ENCODE data around the gene SHMT1. TPM values are rescaled to one million over a fixed set of nuclear protein-coding genes. Genes with fewer than 3 reads are reported as not detected.
A peak's percentile ranks its signal among the peaks of the same experiment; 100 is the strongest.
"Not testable (repeated sequence)": the region's sequence is repeated elsewhere in the genome, so short reads cannot be mapped to it uniquely, and the experiment has no call there.

The SHMT1 gene
- total and polyA plus RNA-seq, 2 of the 4 experiments (the other 2 are of a cell fraction): 7.5 to 8.1 TPM

DNA sequence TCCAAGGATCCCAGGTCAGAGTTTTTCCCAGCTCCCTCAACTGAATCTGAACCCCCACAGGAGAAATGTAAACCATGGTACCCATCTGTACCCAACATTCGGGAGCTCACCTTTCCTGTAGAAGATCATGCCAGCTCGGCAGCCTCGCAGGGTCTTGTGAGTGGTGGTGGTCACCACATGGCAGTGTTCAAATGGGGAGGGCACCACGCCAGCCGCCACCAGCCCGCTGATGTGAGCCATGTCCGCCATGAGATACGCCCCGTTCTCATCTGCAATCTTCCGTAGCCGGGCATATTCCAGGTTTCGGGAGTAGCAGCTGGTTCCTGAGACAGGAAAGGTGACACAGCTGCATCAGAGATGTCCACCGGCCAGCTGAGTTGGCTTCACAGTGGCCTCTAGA, 23.4 kb downstream of the SHMT1 start:
- Histone ChIP-seq H3K9me1 (ENCODE audit: insufficient read depth, low read length) (peaks cover 9% of the 10 kb centered on the region; the same call in 1 of the 2 replicates), H4K8ac (ENCODE audit: low read depth in 2 of 2, low read length in 2 of 2) (no peak overlapping the region), H2AK5ac (ENCODE audit: low read depth, low read length) (no peak overlapping the region), H3K18ac (ENCODE audit: low read depth, low read length) (no peak overlapping the region), H3K27ac (ENCODE audit: insufficient read depth, low read length) (no peak overlapping the region), H3K14ac (replicated peaks; ENCODE audit: low read depth, low read length) (no peak overlapping the region), H4K5ac (ENCODE audit: low read depth, low read length) (no peak overlapping the region), H2AK9ac (replicated peaks; ENCODE audit: low read depth, low read length, poor library complexity) (peak overlapping the region; percentile 65), H3K4me3 (ENCODE audit: insufficient read depth, low read depth, low read length) (no peak overlapping the region), H3K9ac (ENCODE audit: low read depth, low read length) (no peak overlapping the region), H3K79me1 (ENCODE audit: low read depth in 1 of 2, low read length in 2 of 2) (no peaks in the 10 kb centered on the region), H3K56ac (ENCODE audit: extremely low read depth, insufficient read depth, low read length) (no peak overlapping the region), H3K4ac (ENCODE audit: low read depth, low read length) (no peak overlapping the region), H3K23ac (ENCODE audit: low read depth, low read length) (no peak overlapping the region), H2BK20ac (ENCODE audit: low read depth, low read length) (no peak overlapping the region), H2BK5ac (ENCODE audit: low read depth, low read length, poor library complexity, severe bottlenecking) (no peak overlapping the region), H4K20me1 (ENCODE audit: insufficient read depth, low read length) (no peaks in the 10 kb centered on the region), H3K4me2 (ENCODE audit: low read depth, low read length) (no peak overlapping the region), H3K36me3 (ENCODE audit: control insufficient read depth, insufficient read depth, low read length) (peaks cover 3% of the 10 kb centered on the region), H2AFZ (replicated peaks; ENCODE audit: low read length, poor library complexity) (no peak overlapping the region), H2BK15ac (ENCODE audit: low read depth, low read length) (no peak overlapping the region), H4K91ac (ENCODE audit: insufficient read depth, low read depth, low read length) (no peak overlapping the region), H3K4me1 (ENCODE audit: control insufficient read depth, insufficient read depth, low read length) (no peaks in the 10 kb centered on the region), H3K27me3 (ENCODE audit: control insufficient read depth, insufficient read depth, low read length) (no peaks in the 10 kb centered on the region), H3K9me3 (ENCODE audit: control insufficient read depth, insufficient read depth, low read length) (no peaks in the 10 kb centered on the region), H2BK120ac (ENCODE audit: low read depth, low read length) (no peak overlapping the region)
- no TSS peak for BruUV-seq (replicated peaks)
- TF ChIP-seq MXI1 (IDR thresholded peaks at IDR 0.05; ENCODE audit: borderline replicate concordance, low read depth, low read length) (no peak), MAZ (IDR thresholded peaks at IDR 0.05; ENCODE audit: borderline replicate concordance, low read depth, low read length) (no peak), RFX5 (IDR thresholded peaks at IDR 0.05; ENCODE audit: low read depth, low read length) (no peak), CTCF (conservative IDR thresholded peaks at IDR 0.05; ENCODE audit: low read depth, low read length) (no peak)
- DNase-seq: no peak
- in situ Hi-C loops (cut with MboI; ENCODE audit: low sequenced_read_pairs) (no loop called here), dilution Hi-C loops (cut with HindIII; ENCODE audit: low sequenced_read_pairs, unreplicated experiment) (no loop called here), intact Hi-C loops (cut with micrococcal nuclease) (no loop called here)
- ATAC-seq (ENCODE audit: low read depth): no peak
- POLR2A ChIA-PET (ENCODE audit: unreplicated experiment): no interaction called here
- WGBS, 2 experiments (ENCODE audit: extremely low coverage in 2 of 2, insufficient read length in 1 of 2): 96% methylated on average over 13 of the region's 13 CpGs; no CpG with 5 or more reads in 1 of the 2 experiments
- CTCF ChIA-PET: no interaction called here

DNA sequence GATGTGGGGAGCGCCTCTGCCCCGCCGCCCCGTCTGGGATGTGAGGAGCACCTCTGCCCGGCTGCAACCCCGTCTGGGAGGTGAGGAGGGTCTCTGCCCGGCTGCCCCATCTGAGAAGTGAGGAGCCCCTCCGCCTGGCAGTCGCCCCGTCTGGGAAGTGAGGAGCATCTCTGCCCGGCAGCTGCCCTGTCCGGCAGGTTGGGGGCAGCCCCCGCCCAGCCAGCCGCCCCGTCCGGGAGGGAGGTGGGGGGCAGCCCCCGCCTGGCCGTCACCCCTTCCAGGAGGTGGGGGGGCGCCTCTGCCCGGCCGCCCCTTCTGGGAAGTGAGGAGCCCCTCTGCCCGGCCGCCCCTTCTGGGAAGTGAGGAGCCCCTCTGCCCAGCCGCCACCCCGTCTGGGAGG, 25.2 kb downstream of the SHMT1 start:
- H3K4me1 ChIP-seq (ENCODE audit: control insufficient read depth, insufficient read depth, low read length); POLR2A ChIA-PET (ENCODE audit: unreplicated experiment); H3K14ac ChIP-seq (replicated peaks; ENCODE audit: low read depth, low read length); H4K5ac ChIP-seq (ENCODE audit: low read depth, low read length); BruUV-seq (replicated peaks); H2BK120ac ChIP-seq (ENCODE audit: low read depth, low read length); H3K9ac ChIP-seq (ENCODE audit: low read depth, low read length); CTCF ChIA-PET; ATAC-seq (ENCODE audit: low read depth); H2BK20ac ChIP-seq (ENCODE audit: low read depth, low read length); H4K91ac ChIP-seq (ENCODE audit: insufficient read depth, low read depth, low read length); intact Hi-C loops (cut with micrococcal nuclease); H2BK15ac ChIP-seq (ENCODE audit: low read depth, low read length); H3K9me3 ChIP-seq (ENCODE audit: control insufficient read depth, insufficient read depth, low read length); H3K23ac ChIP-seq (ENCODE audit: low read depth, low read length); H2AFZ ChIP-seq (replicated peaks; ENCODE audit: low read length, poor library complexity); H2AK9ac ChIP-seq (replicated peaks; ENCODE audit: low read depth, low read length, poor library complexity); in situ Hi-C loops (cut with MboI; ENCODE audit: low sequenced_read_pairs); H3K27me3 ChIP-seq (ENCODE audit: control insufficient read depth, insufficient read depth, low read length); H3K4me2 ChIP-seq (ENCODE audit: low read depth, low read length); H3K4me3 ChIP-seq (ENCODE audit: insufficient read depth, low read depth, low read length); H2AK5ac ChIP-seq (ENCODE audit: low read depth, low read length); dilution Hi-C loops (cut with HindIII; ENCODE audit: low sequenced_read_pairs, unreplicated experiment); H3K4ac ChIP-seq (ENCODE audit: low read depth, low read length); H4K20me1 ChIP-seq (ENCODE audit: insufficient read depth, low read length); H3K36me3 ChIP-seq (ENCODE audit: control insufficient read depth, insufficient read depth, low read length); H3K79me1 ChIP-seq (ENCODE audit: low read depth in 1 of 2, low read length in 2 of 2); DNase-seq; H2BK5ac ChIP-seq (ENCODE audit: low read depth, low read length, poor library complexity, severe bottlenecking); H4K8ac ChIP-seq (ENCODE audit: low read depth in 2 of 2, low read length in 2 of 2); H3K56ac ChIP-seq (ENCODE audit: extremely low read depth, insufficient read depth, low read length); H3K18ac ChIP-seq (ENCODE audit: low read depth, low read length); H3K27ac ChIP-seq (ENCODE audit: insufficient read depth, low read length): not testable (repeated sequence)
- H3K9me1 ChIP-seq (ENCODE audit: insufficient read depth, low read length): peaks cover 12% of the 10 kb centered on the region
- WGBS, 2 experiments (ENCODE audit: extremely low coverage in 2 of 2, insufficient read length in 1 of 2): 100% methylated on average over 6 of the region's 25 CpGs; no CpG with 5 or more reads in 1 of the 2 experiments

All from IMR-90 (cell line).